GM19025 (cell line): Measurements from ENCODE around the gene ITCH.
"Not testable (repeated sequence)": the region's sequence is repeated elsewhere in the genome, so short reads cannot be mapped to it uniquely, and the experiment has no call there.

Source experiments
- ATAC-seq: cut with Tn5 transposase; IDR thresholded peaks from one replicate; pipeline ENCODE4 v1.9.1; 2021; ENCODE audit warnings: mild to moderate bottlenecking, low read depth, moderate library complexity; ENCODE audit not compliant: unreplicated experiment

ITCH gene

DNA sequence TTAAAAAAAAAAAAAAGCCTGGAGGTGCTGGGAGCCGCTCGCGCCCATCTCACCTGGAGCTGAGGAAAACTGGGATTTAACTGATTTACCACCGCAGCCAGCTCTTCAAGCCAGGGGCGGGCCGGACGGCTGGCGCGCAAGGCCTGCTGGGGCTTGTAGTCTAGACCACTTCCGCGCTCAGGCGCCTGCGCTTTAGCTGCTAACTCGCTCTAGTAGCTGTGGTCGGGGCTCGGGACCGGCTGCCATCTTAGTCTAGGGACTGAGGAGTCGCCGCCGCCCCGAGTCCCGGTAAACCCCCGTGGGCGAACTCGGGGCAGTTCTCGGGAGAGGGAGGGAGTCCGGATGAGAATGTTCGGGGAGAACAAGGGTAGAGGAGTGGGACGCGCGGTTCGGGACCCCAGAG, at the start of gene ITCH:
ITCH (plus strand) TSS at position 212 of the 403 bp plus-strand sequence. CDS start 30,539 bp downstream, outside the sequence.
- peak; percentile 97 for ATAC-seq

DNA sequence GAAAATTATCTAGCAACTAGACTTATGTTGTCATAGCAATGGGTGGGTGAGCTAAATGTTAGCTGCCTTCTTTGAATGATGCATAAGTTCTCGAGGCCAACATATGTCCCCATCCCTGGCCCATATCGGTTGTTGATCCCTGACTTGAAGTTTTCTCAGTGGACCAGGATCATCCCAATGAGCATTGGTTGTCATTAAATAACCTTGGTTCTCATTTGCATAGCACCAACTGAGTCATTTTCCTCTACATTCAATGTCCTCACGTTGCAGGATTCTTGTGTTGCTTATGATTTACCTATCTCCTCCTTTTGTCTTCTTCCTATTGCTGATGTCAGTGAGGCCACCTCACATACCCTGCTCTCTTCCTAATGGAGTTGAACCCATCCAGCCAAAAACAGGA, 47.8 kb upstream of the ITCH start:
- no peak for ATAC-seq

DNA sequence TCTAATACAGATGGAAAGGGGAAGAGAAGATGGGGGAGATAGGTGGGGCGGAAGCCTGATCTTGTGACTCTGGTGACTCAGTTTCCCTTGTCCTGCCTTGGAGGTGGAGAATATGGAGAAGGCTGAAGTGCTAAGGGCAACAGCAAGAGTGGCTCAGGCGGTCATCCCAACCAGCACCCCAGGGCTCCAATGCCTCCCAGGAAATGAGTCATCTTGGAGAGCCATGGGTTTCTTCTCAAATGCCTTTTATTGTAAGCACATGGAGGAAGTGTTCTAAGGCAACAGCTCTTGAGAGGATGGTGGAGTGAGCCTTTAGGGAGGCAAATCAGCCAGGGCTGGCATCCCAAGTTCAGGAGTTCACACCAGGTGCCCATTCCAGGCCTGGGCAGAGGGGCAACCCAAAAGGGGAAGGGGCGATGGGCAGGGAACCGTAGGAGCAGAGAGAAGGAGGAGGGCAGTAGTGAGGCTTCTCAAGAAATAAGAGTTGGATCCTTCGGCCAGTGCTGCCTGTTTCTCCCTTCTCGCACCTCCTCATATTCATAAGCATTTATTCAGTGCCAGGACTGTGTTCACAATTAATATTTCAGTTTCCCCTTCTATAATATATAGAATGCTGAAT, 46.8 kb upstream of the ITCH start:
- ATAC-seq: no peak

DNA sequence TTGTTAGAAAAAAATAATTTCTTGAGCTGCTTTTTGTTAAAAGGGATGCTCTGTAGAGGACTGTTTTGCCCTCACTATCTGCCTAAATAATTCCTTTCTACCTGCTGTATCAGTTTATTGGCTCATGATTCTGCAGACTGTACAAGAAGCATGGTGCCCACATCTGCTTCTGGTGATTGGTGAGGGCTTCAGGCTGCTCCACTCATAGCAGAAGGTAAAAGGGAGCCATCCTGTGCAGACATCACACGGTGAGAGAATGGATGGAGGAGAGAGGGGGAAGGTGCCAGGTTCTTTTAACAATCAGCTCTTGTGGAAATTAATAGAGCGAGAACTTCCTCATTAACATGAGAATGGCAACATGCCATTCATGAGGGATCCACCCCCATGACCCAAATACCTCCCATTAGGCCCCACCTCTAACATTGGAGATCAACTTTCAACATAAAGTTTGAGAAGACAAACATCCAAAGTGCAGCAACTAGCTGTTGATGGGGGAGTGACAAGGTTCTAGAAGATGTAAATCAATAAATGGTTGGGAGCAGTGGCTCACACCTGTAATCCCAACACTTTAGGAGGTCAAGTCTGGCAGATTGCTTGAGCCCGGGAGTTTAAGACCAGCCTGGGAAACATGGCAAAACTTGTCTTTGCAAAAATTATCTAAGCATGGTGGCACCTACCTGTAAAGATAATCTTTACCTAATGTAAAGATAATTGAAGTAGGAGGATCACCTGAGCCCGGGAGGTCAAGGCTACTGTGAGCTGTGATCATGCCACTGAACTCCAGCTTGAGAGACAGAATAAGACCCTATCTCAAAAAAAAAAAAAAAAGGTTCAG, 44.2 kb upstream of the ITCH start:
- ATAC-seq: no peak

DNA sequence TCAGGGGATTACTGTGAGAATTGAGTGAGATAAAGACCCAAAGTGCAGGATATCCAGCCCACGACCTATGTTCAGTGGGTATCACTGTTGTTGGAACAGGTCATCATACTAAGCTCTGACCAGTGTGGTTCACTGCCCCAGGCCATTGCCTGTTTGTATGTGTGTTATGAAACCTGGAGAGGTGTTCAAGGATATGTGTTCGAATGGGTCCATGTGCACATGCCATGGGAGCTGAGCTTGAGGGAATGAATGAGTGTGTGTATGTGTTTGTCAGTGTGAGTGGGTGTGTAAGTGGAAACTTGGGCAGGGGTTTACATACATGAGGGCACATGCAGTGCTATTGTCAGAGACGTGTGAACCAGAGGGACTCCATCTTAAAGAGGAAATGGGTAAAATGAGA, 42.2 kb upstream of the ITCH start:
- no peak for ATAC-seq

DNA sequence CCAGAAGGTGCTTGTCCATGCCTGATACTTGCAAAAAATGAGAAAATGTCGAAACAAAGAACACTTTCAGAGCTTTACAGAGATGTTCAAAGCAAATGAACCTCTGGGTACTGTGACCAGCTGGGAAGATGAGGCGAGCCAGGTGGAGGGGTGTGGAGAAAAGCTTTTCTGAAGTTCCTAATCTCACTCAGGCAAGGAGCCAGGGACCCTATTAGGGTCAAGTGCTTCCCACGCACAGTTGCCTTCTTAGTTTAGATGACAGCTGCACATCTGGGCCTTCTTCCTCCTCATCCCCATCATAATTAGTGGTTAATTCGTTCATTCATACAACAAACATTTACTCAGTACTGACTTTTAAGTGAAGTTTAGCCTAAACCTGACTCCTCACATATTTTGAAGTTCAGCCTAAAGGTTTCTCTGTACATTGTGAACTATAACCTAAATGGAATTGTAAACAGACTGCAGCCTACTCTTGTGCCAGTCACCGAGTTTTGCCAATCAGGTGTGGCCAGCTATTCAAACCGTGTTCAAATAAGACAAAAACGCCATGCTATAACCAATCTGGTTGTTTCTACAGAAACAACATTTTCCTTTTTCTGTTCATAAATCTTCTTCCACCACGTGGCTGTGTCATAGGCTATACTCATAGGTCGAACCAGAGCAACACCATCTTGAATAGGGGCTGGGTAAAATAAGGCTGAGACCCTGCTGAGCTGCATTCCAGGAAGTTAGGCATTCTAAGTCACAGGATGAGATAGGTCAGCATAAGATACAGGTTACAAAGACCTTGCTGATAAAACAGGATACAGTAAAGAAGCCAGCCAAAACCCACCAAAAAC, 40.6 kb upstream of the ITCH start:
- ATAC-seq: no peak

DNA sequence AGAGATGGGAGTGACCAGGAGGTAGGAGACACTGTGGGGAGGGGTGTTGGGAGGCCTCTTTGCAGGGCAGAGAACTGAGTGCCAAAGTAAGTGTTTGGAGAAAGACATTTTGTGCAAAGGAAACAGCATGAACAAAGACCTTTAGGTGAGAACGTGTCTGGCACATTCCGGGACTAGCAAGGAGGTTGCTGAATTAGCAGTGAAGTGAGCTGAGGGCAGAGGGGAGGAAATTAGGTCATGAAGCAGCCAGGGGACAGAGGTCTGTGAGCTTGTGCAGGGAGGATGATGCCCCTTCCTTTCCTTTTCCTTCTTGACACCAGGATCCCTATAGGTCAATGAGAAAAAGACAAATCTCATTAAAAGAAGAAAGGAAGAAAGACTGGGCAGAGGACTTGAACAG, 38.5 kb upstream of the ITCH start:
- no peak for ATAC-seq

DNA sequence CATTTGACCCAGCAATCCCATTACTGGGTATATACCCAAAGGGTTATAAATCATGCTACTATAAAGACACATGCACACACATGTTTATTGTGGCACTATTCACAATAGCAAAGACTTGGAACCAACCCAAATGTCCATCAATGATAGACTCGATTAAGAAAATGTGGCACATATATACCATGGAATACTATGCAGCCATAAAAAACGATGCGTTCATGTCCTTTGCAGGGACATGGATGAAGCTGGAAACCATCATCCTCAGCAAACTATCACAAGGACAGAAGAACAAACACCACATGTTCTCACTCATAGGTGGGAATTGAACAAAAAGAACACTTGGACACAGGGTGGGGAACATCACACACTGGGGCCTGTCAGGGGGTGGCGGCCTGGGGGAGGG, 34.9 kb upstream of the ITCH start:
- not testable (repeated sequence) for ATAC-seq

DNA sequence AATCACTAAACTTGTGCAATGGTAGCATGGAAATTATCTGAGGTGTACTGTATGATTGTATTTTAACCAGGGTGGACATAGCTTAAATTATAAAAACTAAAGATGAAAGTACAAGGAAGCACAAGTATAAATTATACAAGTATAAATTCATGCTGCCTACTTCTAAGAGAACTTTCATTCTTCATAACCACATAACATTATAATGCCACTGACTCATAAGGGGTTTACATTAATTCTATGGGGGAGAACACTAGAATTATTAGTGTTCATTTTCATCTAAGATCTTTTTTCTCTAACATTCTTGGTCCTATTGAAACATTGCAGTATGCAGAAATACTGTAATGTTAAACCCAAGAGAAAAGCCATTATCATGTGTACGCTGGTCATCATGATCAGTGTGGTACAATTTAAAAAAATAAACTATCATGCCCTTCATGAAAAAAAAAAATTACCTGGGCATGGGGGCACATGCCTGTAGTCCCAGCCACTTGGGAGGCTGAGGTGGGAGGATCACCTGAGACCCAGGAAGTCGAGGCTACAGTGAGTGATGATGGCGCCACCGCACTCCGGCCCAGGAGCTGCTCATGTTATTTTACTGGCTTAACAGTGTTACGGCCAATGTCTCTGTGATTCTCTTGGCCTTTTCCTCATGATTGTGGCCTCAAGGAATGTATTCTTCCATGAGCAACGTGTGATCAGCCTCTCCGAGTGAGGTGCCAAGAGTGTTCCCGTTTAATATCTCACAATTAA, 34.0 kb upstream of the ITCH start:
- no peak for ATAC-seq

DNA sequence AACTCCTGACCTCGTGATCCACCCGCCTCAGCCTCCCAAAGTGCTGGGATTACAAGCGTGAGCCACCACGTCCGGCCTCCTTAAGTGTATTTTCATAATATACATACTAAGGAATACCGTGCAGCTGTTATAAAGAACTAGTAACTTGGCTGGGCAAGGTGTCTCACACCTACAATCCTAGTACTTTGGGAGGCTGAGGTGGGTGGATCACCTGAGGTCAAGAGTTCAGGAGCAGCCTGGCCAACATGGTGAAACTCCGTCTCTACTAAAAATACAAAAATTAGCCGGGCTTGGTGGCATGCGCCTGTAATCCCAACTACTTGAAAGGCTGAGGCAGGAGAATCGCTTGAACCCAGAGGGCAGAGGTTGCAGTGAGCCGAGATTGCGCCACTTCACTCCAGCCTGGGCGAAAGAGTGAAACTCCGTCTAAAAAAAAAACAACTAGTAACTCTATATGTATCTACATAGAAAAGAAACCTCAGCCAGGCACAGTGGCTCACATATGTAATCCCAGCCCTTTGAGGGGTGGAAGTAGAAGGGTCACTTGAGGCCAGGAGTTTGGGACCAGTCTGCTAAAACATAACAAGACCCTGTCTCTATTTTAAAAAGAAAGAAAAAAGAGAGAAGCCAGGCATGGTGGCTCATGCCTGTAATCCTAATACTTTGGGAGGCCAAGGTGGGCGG, 32.1 kb upstream of the ITCH start:
- ATAC-seq: not testable (repeated sequence)

DNA sequence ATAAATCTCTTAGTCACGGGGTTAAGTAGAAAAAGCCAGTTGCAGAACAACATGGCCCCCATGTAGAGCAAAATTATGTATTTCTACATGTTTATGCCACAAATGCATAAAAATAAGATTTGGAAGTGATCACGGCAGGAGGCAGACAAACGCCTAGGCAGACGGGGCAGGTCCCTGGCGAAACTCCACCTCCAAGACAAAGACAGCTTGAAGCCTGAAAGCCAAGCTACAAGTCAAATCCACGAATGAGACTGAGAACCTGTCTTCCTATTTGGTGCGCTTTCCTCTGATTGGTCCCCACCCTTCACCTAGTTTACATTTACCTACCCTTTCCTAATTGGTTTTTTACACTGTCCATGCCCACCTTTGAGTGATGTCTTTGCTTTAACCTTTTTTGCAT, 31.2 kb upstream of the ITCH start:
- no peak for ATAC-seq

DNA sequence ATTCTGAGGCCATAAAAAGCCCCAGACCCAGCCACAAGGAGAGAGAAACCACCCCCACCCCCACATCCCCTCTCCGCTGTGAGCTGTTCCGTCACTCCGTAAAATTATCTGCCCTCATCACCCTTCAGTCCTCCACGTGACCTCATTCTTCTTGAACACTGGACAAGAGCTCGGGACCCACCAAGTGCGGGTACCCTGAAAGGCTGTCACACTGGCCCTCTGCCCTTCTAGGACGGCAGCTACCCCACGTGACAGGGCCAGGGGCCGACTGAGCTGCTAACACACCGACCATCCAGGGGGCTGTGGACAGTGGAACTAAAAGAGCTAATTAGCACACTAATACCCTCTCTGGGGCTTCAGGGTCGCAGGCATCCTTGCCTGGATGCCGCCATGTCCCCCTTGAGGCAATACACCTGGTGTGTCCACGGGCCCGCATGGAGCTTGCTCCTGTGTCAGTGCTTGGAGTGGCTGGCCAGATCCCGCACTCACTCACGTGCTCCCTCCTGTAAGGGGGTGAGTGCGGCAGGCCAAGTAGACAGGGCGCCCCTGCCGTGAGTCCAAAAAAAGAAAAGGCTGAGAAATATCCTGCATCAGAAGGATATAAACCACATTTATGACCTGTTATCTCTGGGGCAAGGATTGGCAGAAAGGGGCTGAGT, 30.7 kb upstream of the ITCH start:
- ATAC-seq: no peak

DNA sequence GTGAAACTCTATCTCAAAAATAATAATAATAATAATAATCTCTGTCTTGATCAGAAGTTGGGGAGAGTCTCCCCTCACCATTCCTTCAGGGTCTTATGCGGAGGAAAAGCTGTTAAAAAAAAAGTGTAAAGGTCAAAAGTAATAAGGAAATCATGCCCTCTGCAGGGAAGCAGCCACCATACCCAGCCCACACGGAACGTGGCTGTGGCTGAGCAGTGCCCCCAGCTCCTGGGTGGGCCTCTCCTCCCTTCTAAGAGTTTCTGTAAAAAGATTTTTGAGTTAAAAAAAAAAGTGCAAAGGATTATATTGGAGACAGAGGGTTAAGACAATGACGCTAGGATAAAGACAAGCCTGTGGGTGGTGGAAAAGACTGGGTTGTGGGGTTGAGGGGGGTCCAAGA, 29.3 kb upstream of the ITCH start:
- no peak for ATAC-seq

DNA sequence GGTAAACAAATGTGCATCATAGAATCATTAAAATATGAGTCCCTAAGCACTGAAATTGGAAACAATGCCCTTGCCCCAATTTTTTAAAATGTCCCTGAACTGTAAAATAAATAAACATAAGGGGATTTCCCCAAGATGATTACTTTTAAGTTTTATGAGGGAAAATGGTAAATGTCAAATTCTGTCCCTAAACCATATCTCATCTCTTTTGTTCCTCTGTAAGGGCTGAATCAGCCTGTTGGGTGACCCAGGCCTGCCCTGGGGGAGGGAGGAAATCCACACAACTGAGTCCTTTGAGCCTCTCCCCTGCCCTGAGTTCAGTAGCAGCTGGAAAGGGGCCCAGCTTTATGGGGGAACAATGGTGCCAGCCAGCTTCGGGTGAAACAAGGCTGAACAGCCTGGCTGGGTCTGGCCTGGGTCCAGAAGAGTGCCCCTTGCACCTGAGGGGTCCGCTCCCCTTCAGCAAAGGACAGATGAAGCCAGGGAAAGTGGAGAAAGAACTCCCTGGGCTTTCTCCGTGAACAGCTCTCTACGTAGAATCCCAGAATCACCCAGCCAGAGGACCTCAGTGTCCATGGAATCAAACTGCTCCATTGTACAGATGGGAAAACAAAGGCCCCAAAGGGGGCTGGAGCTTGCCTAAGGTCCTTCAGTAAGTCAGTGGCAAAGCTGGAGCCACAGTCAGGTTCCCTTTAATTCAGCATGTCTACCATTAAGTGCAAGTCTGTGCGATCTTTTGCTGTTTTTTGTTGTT, 28.2 kb upstream of the ITCH start:
- no peak for ATAC-seq

DNA sequence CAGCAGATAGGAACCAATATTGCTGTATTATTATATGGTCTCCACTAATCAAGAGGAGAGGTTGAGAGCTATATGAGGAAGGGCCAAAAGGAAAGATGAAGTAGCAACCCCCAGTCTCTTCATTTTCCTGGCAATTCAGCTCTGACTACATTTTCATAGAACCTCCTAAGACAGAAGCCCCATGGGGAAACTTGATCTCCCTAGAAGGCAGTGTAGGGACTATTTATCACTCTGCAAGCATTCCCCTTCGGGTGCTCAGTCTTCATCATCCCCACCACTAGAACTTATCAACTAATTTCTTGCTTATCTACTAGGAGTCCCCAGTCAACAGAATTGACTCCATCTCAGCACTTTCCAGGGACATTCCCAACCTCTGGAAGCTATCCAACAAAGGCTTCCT, 25.5 kb upstream of the ITCH start:
- ATAC-seq: no peak

DNA sequence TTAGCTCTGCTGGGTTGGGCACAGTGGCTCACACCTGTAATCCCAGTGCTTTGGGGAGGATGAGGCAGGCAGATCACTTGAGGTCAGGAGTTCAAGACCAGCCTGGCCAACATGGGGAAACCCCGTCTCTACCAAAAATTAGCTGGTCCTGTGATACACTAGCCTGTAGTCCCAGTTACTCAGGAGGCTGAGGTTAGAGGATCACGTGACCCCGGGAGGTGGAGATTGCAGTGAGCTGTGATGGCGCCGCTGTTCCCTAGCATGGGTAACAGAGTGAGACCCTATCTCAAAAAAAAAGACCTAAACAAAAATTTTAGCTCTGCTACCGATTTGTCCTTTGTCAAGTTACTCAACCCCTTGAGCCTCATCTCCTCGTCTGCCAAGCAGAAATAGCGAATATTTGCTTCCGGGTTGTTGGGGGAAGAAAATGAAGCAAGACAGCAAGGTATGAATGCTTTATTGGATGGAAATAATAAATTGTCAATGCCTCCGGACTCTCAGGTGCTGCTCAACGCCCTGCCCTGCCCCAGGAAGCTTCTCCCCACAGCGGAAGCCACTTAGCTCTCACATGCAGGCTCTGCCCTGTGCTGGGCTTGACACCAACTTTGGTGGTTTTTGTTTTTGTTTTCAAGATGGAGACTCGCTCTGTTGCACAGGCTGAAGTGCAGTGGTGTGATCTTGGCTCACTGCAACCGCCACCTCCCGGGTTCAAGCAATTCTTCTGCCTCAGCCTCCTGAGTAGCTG, 24.9 kb upstream of the ITCH start:
- ATAC-seq: peak; percentile 70

DNA sequence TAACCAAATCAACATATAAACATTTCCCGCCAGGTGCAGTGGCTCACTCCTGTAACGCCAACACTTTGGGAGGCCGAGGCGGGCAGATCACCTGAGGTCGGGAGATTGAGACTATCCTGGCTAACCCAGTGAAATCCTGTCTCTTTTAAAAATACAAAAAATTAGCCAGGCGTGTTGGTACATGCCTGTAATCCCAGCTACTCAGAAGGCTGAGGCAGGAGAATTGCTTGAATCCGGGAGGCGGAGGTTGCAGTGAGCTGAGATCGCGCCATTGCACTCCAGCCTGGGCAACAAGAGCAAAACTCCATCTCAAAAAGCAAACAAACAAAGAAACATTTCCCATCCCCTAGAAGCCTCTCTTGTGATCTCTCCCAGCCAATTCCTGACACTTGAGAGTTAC, 22.3 kb upstream of the ITCH start:
- not testable (repeated sequence) for ATAC-seq

DNA sequence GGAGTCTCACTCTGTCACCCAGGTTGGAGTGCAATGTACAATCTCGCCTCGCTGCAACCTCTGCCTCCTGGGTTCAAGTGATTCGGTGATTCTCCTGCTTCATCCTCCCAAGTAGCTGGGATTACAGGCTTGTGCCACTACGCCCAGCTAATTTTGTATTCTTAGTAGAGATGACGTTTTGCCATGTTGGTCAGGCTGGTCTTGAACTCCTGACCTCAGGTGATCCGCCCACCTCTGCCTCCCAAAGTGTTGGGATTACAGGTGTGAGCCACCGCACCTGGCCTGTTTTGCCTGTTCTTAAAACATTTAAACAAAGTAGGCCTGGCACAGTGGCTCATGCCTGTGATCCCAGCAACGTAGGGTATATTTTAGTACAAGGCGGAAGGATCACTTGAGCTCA, 21.9 kb upstream of the ITCH start:
- not testable (repeated sequence) for ATAC-seq
